Measurements from ENCODE around the gene SMAD2.

The SMAD2 gene

GRCh38 chr18:47809420-47809819, 121.0 kb downstream of the SMAD2 start:
- Histone ChIP-seq H3K27me3 (ENCODE audit: insufficient read depth, low read length) (no peaks in the 10 kb centered on the region), H3K27ac (ENCODE audit: low read depth, low read length) (no peak overlapping the region), H3K9me3 (ENCODE audit: insufficient read depth, low read depth, low read length) (no peaks in the 10 kb centered on the region), H3K9ac (ENCODE audit: low read depth, low read length) (no peak overlapping the region), H3K4me3 (ENCODE audit: low read length) (no peak overlapping the region), H3K36me3 (ENCODE audit: insufficient read depth, low read length) (no peaks in the 10 kb centered on the region), H3K4me1 (ENCODE audit: insufficient read depth, low read length) (no peaks in the 10 kb centered on the region)
- WGBS = 93% methylated on average over 3 of the region's 3 CpGs

GRCh38 chr18:47802802-47803201, 127.7 kb downstream of the SMAD2 start:
- Histone ChIP-seq H3K36me3 (ENCODE audit: insufficient read depth, low read length) (no peaks in the 10 kb centered on the region), H3K27me3 (ENCODE audit: insufficient read depth, low read length) (no peaks in the 10 kb centered on the region), H3K9me3 (ENCODE audit: insufficient read depth, low read depth, low read length) (no peaks in the 10 kb centered on the region), H3K9ac (ENCODE audit: low read depth, low read length) (no peak overlapping the region), H3K4me3 (ENCODE audit: low read length) (no peak overlapping the region), H3K27ac (ENCODE audit: low read depth, low read length) (no peak overlapping the region), H3K4me1 (ENCODE audit: insufficient read depth, low read length) (no peaks in the 10 kb centered on the region)
- WGBS = 84% methylated on average over 6 of the region's 6 CpGs

GRCh38 chr18:47801817-47802216, 128.6 kb downstream of the SMAD2 start:
- Histone ChIP-seq H3K27ac (ENCODE audit: low read depth, low read length) (no peak overlapping the region), H3K9me3 (ENCODE audit: insufficient read depth, low read depth, low read length) (no peaks in the 10 kb centered on the region), H3K4me3 (ENCODE audit: low read length) (no peak overlapping the region), H3K4me1 (ENCODE audit: insufficient read depth, low read length) (no peaks in the 10 kb centered on the region), H3K9ac (ENCODE audit: low read depth, low read length) (no peak overlapping the region), H3K27me3 (ENCODE audit: insufficient read depth, low read length) (no peaks in the 10 kb centered on the region), H3K36me3 (ENCODE audit: insufficient read depth, low read length) (no peaks in the 10 kb centered on the region)
- 87% methylated on average over 3 of the region's 3 CpGs for WGBS

- WGBS = 92% methylated on average over 6 of the region's 6 CpGs
Observed at GRCh38 chr18:47800756-47801155, 129.7 kb downstream of the SMAD2 start.

GRCh38 chr18:47800248-47800647, 130.2 kb downstream of the SMAD2 start:
- 88% methylated on average over 9 of the region's 10 CpGs for WGBS
- no peak overlapping the region for H3K9ac ChIP-seq (ENCODE audit: low read depth, low read length)
- H3K36me3 ChIP-seq (ENCODE audit: insufficient read depth, low read length) = no peaks in the 10 kb centered on the region
- no peak overlapping the region for H3K4me3 ChIP-seq (ENCODE audit: low read length)
- no peaks in the 10 kb centered on the region for H3K9me3 ChIP-seq (ENCODE audit: insufficient read depth, low read depth, low read length)
- H3K4me1 ChIP-seq (ENCODE audit: insufficient read depth, low read length) = peaks cover 4% of the 10 kb centered on the region; the same call in 1 of the 2 replicates
- no peaks in the 10 kb centered on the region for H3K27me3 ChIP-seq (ENCODE audit: insufficient read depth, low read length)
- no peak overlapping the region for H3K27ac ChIP-seq (ENCODE audit: low read depth, low read length)

More at GRCh38 chr18:47800756-47801155, 129.7 kb downstream of the SMAD2 start:
- no peak overlapping the region for H3K27ac ChIP-seq (ENCODE audit: low read depth, low read length)
- no peaks in the 10 kb centered on the region for H3K27me3 ChIP-seq (ENCODE audit: insufficient read depth, low read length)
- H3K4me1 ChIP-seq (ENCODE audit: insufficient read depth, low read length) = no peaks in the 10 kb centered on the region
- H3K4me3 ChIP-seq (ENCODE audit: low read length) = no peak overlapping the region
- H3K9ac ChIP-seq (ENCODE audit: low read depth, low read length) = no peak overlapping the region
- H3K36me3 ChIP-seq (ENCODE audit: insufficient read depth, low read length) = no peaks in the 10 kb centered on the region
- H3K9me3 ChIP-seq (ENCODE audit: insufficient read depth, low read depth, low read length) = no peaks in the 10 kb centered on the region

GRCh38 chr18:47799376-47799775, 131.1 kb downstream of the SMAD2 start:
- Histone ChIP-seq H3K27ac (ENCODE audit: low read depth, low read length) (no peak overlapping the region), H3K4me3 (ENCODE audit: low read length) (no peak overlapping the region), H3K9ac (ENCODE audit: low read depth, low read length) (no peak overlapping the region), H3K9me3 (ENCODE audit: insufficient read depth, low read depth, low read length) (no peaks in the 10 kb centered on the region), H3K4me1 (ENCODE audit: insufficient read depth, low read length) (peaks cover 4% of the 10 kb centered on the region; the same call in 1 of the 2 replicates), H3K36me3 (ENCODE audit: insufficient read depth, low read length) (no peaks in the 10 kb centered on the region), H3K27me3 (ENCODE audit: insufficient read depth, low read length) (no peaks in the 10 kb centered on the region)
- WGBS = 80% methylated on average over 12 of the region's 13 CpGs

GRCh38 chr18:47798366-47798765, 132.1 kb downstream of the SMAD2 start:
- Histone ChIP-seq H3K27ac (ENCODE audit: low read depth, low read length) (no peak overlapping the region), H3K9me3 (ENCODE audit: insufficient read depth, low read depth, low read length) (no peaks in the 10 kb centered on the region), H3K36me3 (ENCODE audit: insufficient read depth, low read length) (no peaks in the 10 kb centered on the region), H3K9ac (ENCODE audit: low read depth, low read length) (no peak overlapping the region), H3K27me3 (ENCODE audit: insufficient read depth, low read length) (no peaks in the 10 kb centered on the region), H3K4me1 (ENCODE audit: insufficient read depth, low read length) (peaks cover 4% of the 10 kb centered on the region; the same call in 1 of the 2 replicates), H3K4me3 (ENCODE audit: low read length) (no peak overlapping the region)
- 83% methylated on average over 11 of the region's 11 CpGs for WGBS

- Histone ChIP-seq H3K36me3 (ENCODE audit: insufficient read depth, low read length) (no peaks in the 10 kb centered on the region), H3K4me1 (ENCODE audit: insufficient read depth, low read length) (peaks cover 4% of the 10 kb centered on the region; the same call in 1 of the 2 replicates), H3K4me3 (ENCODE audit: low read length) (no peak overlapping the region), H3K27ac (ENCODE audit: low read depth, low read length) (no peak overlapping the region), H3K9ac (ENCODE audit: low read depth, low read length) (no peak overlapping the region), H3K9me3 (ENCODE audit: insufficient read depth, low read depth, low read length) (no peaks in the 10 kb centered on the region), H3K27me3 (ENCODE audit: insufficient read depth, low read length) (no peaks in the 10 kb centered on the region)
- WGBS = 93% methylated on average over 5 of the region's 5 CpGs
Observed at GRCh38 chr18:47797126-47797525, 133.3 kb downstream of the SMAD2 start.

- Histone ChIP-seq H3K36me3 (ENCODE audit: insufficient read depth, low read length) (no peaks in the 10 kb centered on the region), H3K9me3 (ENCODE audit: insufficient read depth, low read depth, low read length) (no peaks in the 10 kb centered on the region), H3K4me1 (ENCODE audit: insufficient read depth, low read length) (peaks cover 4% of the 10 kb centered on the region; the same call in 1 of the 2 replicates), H3K27me3 (ENCODE audit: insufficient read depth, low read length) (no peaks in the 10 kb centered on the region), H3K27ac (ENCODE audit: low read depth, low read length) (no peak overlapping the region), H3K9ac (ENCODE audit: low read depth, low read length) (no peak overlapping the region), H3K4me3 (ENCODE audit: low read length) (no peak overlapping the region)
- WGBS = 73% methylated on average over 7 of the region's 7 CpGs
Observed at GRCh38 chr18:47795434-47795814, 135.0 kb downstream of the SMAD2 start.

- Histone ChIP-seq H3K36me3 (ENCODE audit: insufficient read depth, low read length) (no peaks in the 10 kb centered on the region), H3K9me3 (ENCODE audit: insufficient read depth, low read depth, low read length) (no peaks in the 10 kb centered on the region), H3K4me1 (ENCODE audit: insufficient read depth, low read length) (peaks cover 4% of the 10 kb centered on the region; the same call in 1 of the 2 replicates), H3K4me3 (ENCODE audit: low read length) (no peak overlapping the region), H3K27me3 (ENCODE audit: insufficient read depth, low read length) (no peaks in the 10 kb centered on the region), H3K9ac (ENCODE audit: low read depth, low read length) (no peak overlapping the region), H3K27ac (ENCODE audit: low read depth, low read length) (no peak overlapping the region)
- 70% methylated on average over 14 of the region's 14 CpGs for WGBS
Observed at GRCh38 chr18:47794725-47795433, 135.6 kb downstream of the SMAD2 start.

GRCh38 chr18:47793609-47794008, 136.8 kb downstream of the SMAD2 start:
- Histone ChIP-seq H3K4me1 (ENCODE audit: insufficient read depth, low read length) (peaks cover 4% of the 10 kb centered on the region; the same call in 1 of the 2 replicates), H3K27me3 (ENCODE audit: insufficient read depth, low read length) (no peaks in the 10 kb centered on the region), H3K36me3 (ENCODE audit: insufficient read depth, low read length) (no peaks in the 10 kb centered on the region), H3K9me3 (ENCODE audit: insufficient read depth, low read depth, low read length) (no peaks in the 10 kb centered on the region), H3K4me3 (ENCODE audit: low read length) (no peak overlapping the region), H3K9ac (ENCODE audit: low read depth, low read length) (no peak overlapping the region), H3K27ac (ENCODE audit: low read depth, low read length) (no peak overlapping the region)
- 97% methylated on average over 7 of the region's 7 CpGs for WGBS

Data from HUES64 (cell line).